Psoas muscle (tissue), 8 donors: ENCODE data around the gene SLCO4A1. TPM values are rescaled to one million over a fixed set of nuclear protein-coding genes. Genes with fewer than 3 reads are reported as not detected.

Experiments used
- ATAC-seq, 4 donors: fragments of 200-7000 bp; cut with Tn5 transposase; one replicate each; pipeline ENCODE4 v1.9.1; 2020; ENCODE audit warnings: moderate library complexity in 3 of 4, mild to moderate bottlenecking in 2 of 4
- DNase-seq, 2 donors: peaks; one replicate each; pipeline ENCODE4 v3.0.0-alpha.2; 2020
- H3K27ac ChIP-seq: fragments of 200-600 bp; one replicate; pipeline ENCODE4 v1.8.0; 2022
- H3K27me3 ChIP-seq, 3 donors: fragments of 200-600 bp in 1 of 3; one replicate each; pipeline versions ENCODE4 v1.6.1 to v1.8.0; 2013 to 2022; ENCODE audit warnings: low read length in 2 of 3, mild to moderate bottlenecking in 2 of 3, moderate library complexity in 1 of 3; ENCODE audit not compliant: insufficient read depth in 3 of 3
- H3K36me3 ChIP-seq, 2 donors: fragments of 200-600 bp in 1 of 2; one replicate each; pipeline versions ENCODE4 v1.6.1 to v1.8.0; 2013 to 2022; ENCODE audit warnings: low read depth in 1 of 2, mild to moderate bottlenecking in 1 of 2, moderate library complexity in 1 of 2; ENCODE audit not compliant: insufficient read depth in 1 of 2
- H3K4me1 ChIP-seq: fragments of 200-600 bp; one replicate; pipeline ENCODE4 v1.8.0; 2022
- H3K4me3 ChIP-seq: fragments of 200-600 bp; one replicate; pipeline ENCODE4 v1.8.0; 2022; ENCODE audit warnings: mild to moderate bottlenecking
- H3K9me3 ChIP-seq: fragments of 200-600 bp; one replicate; pipeline ENCODE4 v1.8.0; 2022
- WGBS, 3 donors: extraction: QIAGEN DNeasy Blood & Tissue Kit; methylation state at CpG; one replicate each; pipeline versions ENCODE4 v1.1.6 to v1.1.7; 2013; 5-methylcytosine and 5-hydroxymethylcytosine counted together
- intact Hi-C, 2 donors: fragments of 100-400 bp; cut with DNase I; formaldehyde crosslinking; loops; one replicate each; pipeline versions ENCODE4 v1.11.0 to v1.14.2; 2022
- polyA plus RNA-seq, 3 donors: library from polyadenylated mRNA; stranded (reverse); fragments of 200-250 nt; gene quantifications; one replicate each; pipeline ENCODE4 v1.2.3, GENCODE V29; 2013
- total RNA-seq, 4 donors: library from RNA; stranded (reverse); fragmentation: NEBNext Ultra II Directional in 2 of 4; extraction: Animal tissue kit (Norgen Biotek cat#: 25700) in 2 of 4; gene quantifications; one replicate each; pipeline versions ENCODE4 v1.2.1 to v1.2.4, GENCODE V29; 2021 to 2023
- TF ChIP-seq, protein P1 (sequence below): fragments of 200-600 bp; IDR thresholded peaks from one replicate; pipeline ENCODE4 v1.8.0; 2022; ENCODE audit warnings: antibody characterized with exemption
- donor health status: healthy with polysubstance abuse.
- donor health status: DM: no; HTN: no; CAD: no; lungs with moderate emphysema.
- donor health status: Bipolar disorder and iron deficiency.
- donor health status: healthy.
- donor health status: DM: yes; HTN: yes; CAD: no.
- donor health status: DM: no; HTN: no; CAD: no.
- donor health status: DM: no; HTN: no; CAD: no.
- donor health status: DM: yes; HTN: yes; CAD: no.

The SLCO4A1 gene
- total and polyA plus RNA-seq, 7 donors, result 5.3 to 38.5 (median 9.8) TPM

DNA sequence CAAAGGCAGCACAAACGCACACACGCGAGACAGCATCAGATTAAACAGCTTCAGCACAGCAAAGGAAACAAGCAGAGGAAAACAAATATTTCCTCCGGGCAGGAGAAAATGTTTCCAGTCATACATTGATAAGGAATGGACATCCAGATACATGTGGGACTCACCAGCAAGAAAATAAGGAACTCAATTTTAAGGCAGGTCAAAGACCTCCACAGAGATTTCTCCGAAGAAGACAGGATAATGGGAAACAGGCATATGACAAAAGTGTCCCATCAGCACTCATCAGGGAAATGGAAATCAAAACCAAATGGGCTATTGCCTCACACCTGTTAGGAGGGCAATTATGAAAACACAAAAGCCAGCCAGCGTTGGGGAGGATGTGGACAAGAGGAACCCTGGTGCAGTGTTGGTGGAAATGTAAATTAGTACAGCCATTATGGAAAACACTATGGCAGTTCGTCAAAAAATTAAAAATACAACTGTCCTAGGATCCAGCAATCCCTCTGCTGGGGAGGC is 9.7 kb upstream of the SLCO4A1 start:
- no peak for DNase-seq
- Histone ChIP-seq H3K9me3 (no peaks in the 10 kb centered on the region), H3K27me3 (peaks cover 0 to 30% (median 2%) of the 10 kb centered on the region in 3 donors), H3K4me3 (no peak overlapping the region), H3K4me1 (no peaks in the 10 kb centered on the region), H3K36me3 (no peaks in the 10 kb centered on the region), H3K27ac (no peak overlapping the region)
- TF ChIP-seq, protein P1, sequence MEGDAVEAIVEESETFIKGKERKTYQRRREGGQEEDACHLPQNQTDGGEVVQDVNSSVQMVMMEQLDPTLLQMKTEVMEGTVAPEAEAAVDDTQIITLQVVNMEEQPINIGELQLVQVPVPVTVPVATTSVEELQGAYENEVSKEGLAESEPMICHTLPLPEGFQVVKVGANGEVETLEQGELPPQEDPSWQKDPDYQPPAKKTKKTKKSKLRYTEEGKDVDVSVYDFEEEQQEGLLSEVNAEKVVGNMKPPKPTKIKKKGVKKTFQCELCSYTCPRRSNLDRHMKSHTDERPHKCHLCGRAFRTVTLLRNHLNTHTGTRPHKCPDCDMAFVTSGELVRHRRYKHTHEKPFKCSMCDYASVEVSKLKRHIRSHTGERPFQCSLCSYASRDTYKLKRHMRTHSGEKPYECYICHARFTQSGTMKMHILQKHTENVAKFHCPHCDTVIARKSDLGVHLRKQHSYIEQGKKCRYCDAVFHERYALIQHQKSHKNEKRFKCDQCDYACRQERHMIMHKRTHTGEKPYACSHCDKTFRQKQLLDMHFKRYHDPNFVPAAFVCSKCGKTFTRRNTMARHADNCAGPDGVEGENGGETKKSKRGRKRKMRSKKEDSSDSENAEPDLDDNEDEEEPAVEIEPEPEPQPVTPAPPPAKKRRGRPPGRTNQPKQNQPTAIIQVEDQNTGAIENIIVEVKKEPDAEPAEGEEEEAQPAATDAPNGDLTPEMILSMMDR, result no peak
- intact Hi-C loops, result no loop called here
- 55 to 62% (median 61%) methylated on average over 7 of the region's 7 CpGs for WGBS, 3 donors
- no peak for ATAC-seq

DNA sequence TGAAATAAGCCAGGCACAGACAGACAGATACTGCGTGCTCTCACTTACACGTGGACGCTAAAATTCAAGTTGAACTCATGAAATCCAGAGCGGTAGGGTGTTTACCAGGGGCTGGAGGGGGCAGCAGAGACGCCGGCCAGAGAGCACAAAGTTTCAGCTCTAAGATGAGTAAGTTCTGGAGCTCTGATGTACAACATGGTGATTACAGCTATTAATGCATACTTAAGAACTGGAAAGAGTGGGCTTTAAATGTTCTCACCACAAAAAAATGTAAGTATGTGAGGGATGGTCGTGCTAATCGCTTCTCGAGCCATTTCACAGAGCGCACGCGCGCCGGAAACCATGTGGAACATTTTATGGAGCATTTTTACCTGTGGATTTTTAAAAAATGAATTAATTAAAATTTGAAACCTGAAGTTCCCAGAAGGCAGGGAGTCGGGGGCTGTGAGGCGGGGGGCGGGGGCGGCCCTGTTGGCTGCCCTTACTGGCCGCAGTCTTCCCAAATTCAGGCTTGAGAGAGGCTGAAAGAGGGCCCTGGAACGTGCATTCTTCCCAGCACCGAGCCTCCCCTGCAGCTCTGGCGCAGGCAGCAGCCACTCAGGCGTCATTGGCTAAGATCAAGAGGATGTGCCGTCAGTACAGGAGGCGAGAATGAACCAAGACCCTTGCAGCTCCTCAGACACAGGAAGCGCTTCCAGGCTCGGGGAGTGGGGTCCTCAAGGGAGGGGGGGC is 8.5 kb upstream of the SLCO4A1 start:
- TF ChIP-seq, protein P1, result no peak
- Histone ChIP-seq H3K36me3 (no peaks in the 10 kb centered on the region), H3K27me3 (peaks cover 0 to 32% (median 2%) of the 10 kb centered on the region in 3 donors), H3K9me3 (no peaks in the 10 kb centered on the region), H3K4me3 (no peak overlapping the region), H3K4me1 (no peaks in the 10 kb centered on the region), H3K27ac (no peak overlapping the region)
- WGBS, 3 donors, result 71 to 79% (median 75%) methylated on average over 27 of the region's 27 CpGs
- intact Hi-C loops, result no loop called here
- DNase-seq (no peak), ATAC-seq (no peak)

DNA sequence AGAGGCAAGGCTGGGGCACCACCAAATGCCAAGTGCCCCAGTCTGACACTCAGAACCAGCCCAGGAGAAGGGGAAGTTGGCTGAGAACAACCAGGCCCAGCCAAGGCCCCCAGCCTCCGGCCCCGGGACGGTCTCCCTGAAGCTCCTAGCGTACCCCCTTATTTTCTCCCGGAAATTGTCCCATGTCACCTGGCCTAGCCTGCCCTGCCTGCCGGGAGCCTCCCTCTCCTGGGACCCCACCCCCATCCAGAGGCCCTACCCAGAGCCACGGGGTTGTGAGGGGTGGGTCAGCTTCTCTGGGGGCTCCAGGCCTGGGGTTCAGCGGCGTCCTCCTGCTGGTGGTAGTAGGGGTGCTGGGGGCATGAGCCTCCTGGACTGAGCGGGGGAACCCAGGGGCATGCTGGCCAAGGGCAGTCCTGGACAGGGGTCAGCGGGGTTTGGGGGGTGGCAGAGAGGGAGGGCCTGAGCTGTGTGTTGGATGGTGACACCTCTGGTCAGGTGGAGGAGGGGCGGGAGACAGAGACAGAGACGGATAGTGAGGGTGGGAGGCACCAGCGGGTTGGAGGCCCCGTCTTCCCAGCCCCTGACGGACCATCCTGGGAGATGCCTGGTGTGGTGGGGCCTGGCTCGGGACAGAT is 7.9 kb upstream of the SLCO4A1 start:
- peak in 1 of 4 donors; percentile 2 for ATAC-seq
- H3K27me3 ChIP-seq, result peaks cover 0 to 37% (median 2%) of the 10 kb centered on the region in 3 donors
- TF ChIP-seq, protein P1, result no peak
- no peaks in the 10 kb centered on the region for H3K9me3 ChIP-seq
- no peaks in the 10 kb centered on the region for H3K4me1 ChIP-seq
- 86 to 93% (median 92%) methylated on average over 17 of the region's 17 CpGs for WGBS, 3 donors
- no peaks in the 10 kb centered on the region for H3K36me3 ChIP-seq
- intact Hi-C loops, result no loop called here
- H3K27ac ChIP-seq, result no peak overlapping the region
- no peak overlapping the region for H3K4me3 ChIP-seq
- no peak for DNase-seq

DNA sequence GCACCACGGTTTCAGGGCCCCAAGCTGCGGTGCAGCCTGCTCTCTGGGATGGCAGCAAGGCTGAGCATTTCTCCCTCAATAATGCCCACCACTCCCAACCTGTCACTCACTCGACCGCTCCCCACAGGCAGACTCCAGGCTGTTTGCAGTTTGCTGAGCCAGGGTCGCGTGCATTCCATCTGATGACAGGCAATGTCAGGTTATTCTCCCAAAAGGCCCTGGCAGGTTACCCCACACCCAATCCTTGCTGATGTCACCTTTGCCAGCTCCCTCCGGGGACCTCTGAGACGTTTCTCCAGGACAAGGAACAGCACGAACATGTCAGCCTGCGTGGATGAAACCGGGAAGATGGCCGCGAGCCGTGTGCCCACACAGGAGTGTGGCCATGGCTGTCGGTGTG is 7.1 kb upstream of the SLCO4A1 start:
- Histone ChIP-seq H3K4me3 (no peak overlapping the region), H3K36me3 (no peaks in the 10 kb centered on the region), H3K27ac (no peak overlapping the region), H3K9me3 (no peaks in the 10 kb centered on the region), H3K4me1 (no peaks in the 10 kb centered on the region), H3K27me3 (peaks cover 0 to 39% (median 2%) of the 10 kb centered on the region in 3 donors)
- DNase-seq, result no peak
- intact Hi-C loops, result no loop called here
- ATAC-seq, result no peak
- TF ChIP-seq, protein P1, result no peak
- 90 to 92% (median 91%) methylated on average over 15 of the region's 15 CpGs for WGBS, 3 donors
